DOHH2 (cell line): ENCODE results near the gene PTMS.

Source experiments
- H3F3A ChIP-seq: fragments of 200-600 bp; sonication (generic), shearing (Covaris generic); 2 replicates; pipeline ENCODE4 v1.6.0; 2016; ENCODE audit warnings: antibody characterized with exemption, mild to moderate bottlenecking; ENCODE audit not compliant: control insufficient read depth, insufficient read depth
- H3K27ac ChIP-seq: fragments of 200-600 bp; sonication (generic); 2 replicates; pipeline ENCODE4 v1.5.1; 2014; ENCODE audit warnings: low read depth, mild to moderate bottlenecking, low read length, moderate library complexity
- H3K27me3 ChIP-seq: fragments of 200-600 bp; sonication (generic); 2 replicates; pipeline ENCODE4 v1.6.1; 2014; ENCODE audit warnings: mild to moderate bottlenecking, low read length, mixed read lengths; ENCODE audit not compliant: control insufficient read depth
- H3K36me3 ChIP-seq: fragments of 200-600 bp; sonication (generic); 2 replicates; pipeline ENCODE4 v1.6.1; 2014; ENCODE audit warnings: mild to moderate bottlenecking, low read length, moderate library complexity, mixed read lengths; ENCODE audit not compliant: control insufficient read depth
- H3K4me1 ChIP-seq: fragments of 200-600 bp; sonication (generic); 2 replicates; pipeline ENCODE4 v1.6.1; 2014; ENCODE audit warnings: mild to moderate bottlenecking, low read length, mixed read lengths; ENCODE audit not compliant: control insufficient read depth
- H3K4me2 ChIP-seq: fragments of 200-600 bp; sonication (generic); 2 replicates; pipeline ENCODE4 v1.6.0; 2014; ENCODE audit warnings: mild to moderate bottlenecking, low read length, moderate library complexity
- H3K4me3 ChIP-seq: fragments of 200-600 bp; sonication (generic); 2 replicates; pipeline ENCODE4 v1.5.1; 2014; ENCODE audit warnings: mild to moderate bottlenecking, low read length, mixed read lengths
- H3K79me2 ChIP-seq: fragments of 200-600 bp; sonication (generic); 2 replicates; pipeline ENCODE4 v1.6.1; 2014; ENCODE audit warnings: mild to moderate bottlenecking, low read length, mixed read lengths; ENCODE audit not compliant: control insufficient read depth
- H3K9me2 ChIP-seq: fragments of 200-600 bp; sonication (generic); replicated peaks from 2 replicates; pipeline ENCODE4 v1.6.1; 2014; ENCODE audit warnings: mild to moderate bottlenecking, low read length, mixed read lengths; ENCODE audit not compliant: control insufficient read depth
- H3K9me3 ChIP-seq: fragments of 200-600 bp; sonication (generic); 2 replicates; pipeline ENCODE4 v1.6.1; 2014; ENCODE audit warnings: antibody characterized with exemption, low read length, mixed read lengths; ENCODE audit not compliant: control insufficient read depth, insufficient read depth
- H4K20me1 ChIP-seq: fragments of 200-600 bp; sonication (generic); 2 replicates; pipeline ENCODE4 v1.6.0; 2014; ENCODE audit warnings: low read depth, mild to moderate bottlenecking, antibody characterized with exemption, low read length, moderate library complexity; ENCODE audit not compliant: control insufficient read depth, insufficient read depth
- EZH2phosphoT487 ChIP-seq: fragments of 200-600 bp; sonication (generic); IDR thresholded peaks from 2 replicates; pipeline ENCODE4 v1.6.1; 2017; ENCODE audit warnings: borderline replicate concordance, mild to moderate bottlenecking, antibody characterized with exemption, low read length, moderate library complexity, mixed read lengths
- TF ChIP-seq, protein P1 (sequence below): fragments of 200-600 bp; sonication (generic); IDR thresholded peaks from one replicate; pipeline ENCODE4 v1.5.1; 2014; ENCODE audit warnings: antibody characterized with exemption, mild to moderate bottlenecking, low read depth, low read length; ENCODE audit not compliant: poor library complexity, severe bottlenecking

PTMS gene

GRCh38 chr12:6783828-6784227, 17.7 kb downstream of the PTMS start:
- no peak for TF ChIP-seq EZH2phosphoT487
- TF ChIP-seq, protein P1, sequence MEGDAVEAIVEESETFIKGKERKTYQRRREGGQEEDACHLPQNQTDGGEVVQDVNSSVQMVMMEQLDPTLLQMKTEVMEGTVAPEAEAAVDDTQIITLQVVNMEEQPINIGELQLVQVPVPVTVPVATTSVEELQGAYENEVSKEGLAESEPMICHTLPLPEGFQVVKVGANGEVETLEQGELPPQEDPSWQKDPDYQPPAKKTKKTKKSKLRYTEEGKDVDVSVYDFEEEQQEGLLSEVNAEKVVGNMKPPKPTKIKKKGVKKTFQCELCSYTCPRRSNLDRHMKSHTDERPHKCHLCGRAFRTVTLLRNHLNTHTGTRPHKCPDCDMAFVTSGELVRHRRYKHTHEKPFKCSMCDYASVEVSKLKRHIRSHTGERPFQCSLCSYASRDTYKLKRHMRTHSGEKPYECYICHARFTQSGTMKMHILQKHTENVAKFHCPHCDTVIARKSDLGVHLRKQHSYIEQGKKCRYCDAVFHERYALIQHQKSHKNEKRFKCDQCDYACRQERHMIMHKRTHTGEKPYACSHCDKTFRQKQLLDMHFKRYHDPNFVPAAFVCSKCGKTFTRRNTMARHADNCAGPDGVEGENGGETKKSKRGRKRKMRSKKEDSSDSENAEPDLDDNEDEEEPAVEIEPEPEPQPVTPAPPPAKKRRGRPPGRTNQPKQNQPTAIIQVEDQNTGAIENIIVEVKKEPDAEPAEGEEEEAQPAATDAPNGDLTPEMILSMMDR: no peak
- no peak overlapping the region for H3K27ac ChIP-seq

GRCh38 chr12:6784296-6784695, 18.1 kb downstream of the PTMS start:
- Histone ChIP-seq H3K4me1 (peaks cover under 1% of the 10 kb centered on the region), H3K36me3 (no peaks in the 10 kb centered on the region), H3K4me2 (no peak overlapping the region), H3K27me3 (peaks cover 8% of the 10 kb centered on the region), H3K4me3 (no peak overlapping the region), H3K9me3 (no peaks in the 10 kb centered on the region), H3F3A (0 out of 2 replicates have a peak, but pooled peaks cover under 1% of the 10 kb centered on the region), H3K9me2 (no peaks in the 10 kb centered on the region), H3K27ac (no peak overlapping the region), H4K20me1 (no peaks in the 10 kb centered on the region), H3K79me2 (no peaks in the 10 kb centered on the region)
- no peak for TF ChIP-seq EZH2phosphoT487
- TF ChIP-seq, protein P1: no peak

More at GRCh38 chr12:6783828-6784227, 17.7 kb downstream of the PTMS start:
- Histone ChIP-seq H3F3A (0 out of 2 replicates have a peak, but pooled peaks cover 3% of the 10 kb centered on the region), H3K9me2 (no peaks in the 10 kb centered on the region), H3K27me3 (peaks cover 6% of the 10 kb centered on the region; the same call in 1 of the 2 replicates), H3K4me3 (no peak overlapping the region), H3K36me3 (no peaks in the 10 kb centered on the region), H3K4me1 (peaks cover 5% of the 10 kb centered on the region), H3K9me3 (no peaks in the 10 kb centered on the region), H3K4me2 (no peak overlapping the region), H4K20me1 (no peaks in the 10 kb centered on the region), H3K79me2 (no peaks in the 10 kb centered on the region)

DNA sequence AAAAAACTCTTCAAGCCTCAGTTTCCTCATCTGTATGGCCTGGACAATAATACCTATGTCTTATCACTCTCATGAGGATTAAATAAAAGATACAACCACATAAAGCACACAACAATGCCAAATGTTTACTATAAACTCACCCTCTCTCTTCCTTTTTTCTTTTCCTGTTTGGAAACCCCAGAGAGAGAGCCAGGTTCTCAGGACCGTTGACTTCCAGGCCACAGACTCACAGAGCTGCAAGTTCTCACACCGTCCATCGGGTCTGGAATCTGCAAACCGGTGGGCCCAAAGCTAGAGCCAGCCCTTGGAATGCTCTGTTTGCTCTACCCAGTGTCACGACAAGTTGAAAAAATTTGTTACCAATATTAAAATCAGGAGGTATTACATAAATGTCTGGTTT, 18.6 kb downstream of the PTMS start:
- H3K4me1 ChIP-seq: no peaks in the 10 kb centered on the region
- H3K79me2 ChIP-seq: no peaks in the 10 kb centered on the region
- H3K4me2 ChIP-seq: no peak overlapping the region
- no peaks in the 10 kb centered on the region for H3K9me2 ChIP-seq
- H4K20me1 ChIP-seq: no peaks in the 10 kb centered on the region
- no peak overlapping the region for H3K27ac ChIP-seq
- H3K9me3 ChIP-seq: no peaks in the 10 kb centered on the region
- peaks cover 13% of the 10 kb centered on the region for H3K27me3 ChIP-seq
- no peaks in the 10 kb centered on the region for H3F3A ChIP-seq
- TF ChIP-seq, protein P1: no peak
- no peak for TF ChIP-seq EZH2phosphoT487
- H3K36me3 ChIP-seq: no peaks in the 10 kb centered on the region
- H3K4me3 ChIP-seq: no peak overlapping the region
